HG03378 (cell line): ENCODE results near the gene SLC9C1.

Experiments used
- ATAC-seq: cut with Tn5 transposase; IDR thresholded peaks from one replicate; pipeline ENCODE4 v1.9.1; 2021; ENCODE audit warnings: mild to moderate bottlenecking, moderate library complexity; ENCODE audit not compliant: unreplicated experiment

The SLC9C1 gene

GRCh38 chr3:112115806-112116383 lies 178.1 kb downstream of the SLC9C1 start:
- ATAC-seq, result no peak

GRCh38 chr3:112115161-112115739 lies 178.8 kb downstream of the SLC9C1 start:
- peak; percentile 47 for ATAC-seq

GRCh38 chr3:112114576-112115160 lies 179.3 kb downstream of the SLC9C1 start:
- no peak for ATAC-seq

GRCh38 chr3:112111785-112112402 lies 182.1 kb downstream of the SLC9C1 start:
- ATAC-seq, result peak; percentile 63

- ATAC-seq, result no peak
Observed at GRCh38 chr3:112109322-112109721, 184.7 kb downstream of the SLC9C1 start.

- no peak for ATAC-seq
Observed at GRCh38 chr3:112104774-112105173, 189.2 kb downstream of the SLC9C1 start.

- no peak for ATAC-seq
Observed at GRCh38 chr3:112101916-112102315, 192.1 kb downstream of the SLC9C1 start.

GRCh38 chr3:112097378-112097777 lies 196.6 kb downstream of the SLC9C1 start:
- no peak for ATAC-seq

GRCh38 chr3:112096176-112096575 lies 197.8 kb downstream of the SLC9C1 start:
- no peak for ATAC-seq

- ATAC-seq, result no peak
Observed at GRCh38 chr3:112095731-112096130, 198.3 kb downstream of the SLC9C1 start.

- no peak for ATAC-seq
Observed at GRCh38 chr3:112093180-112093522, 200.9 kb downstream of the SLC9C1 start.

- ATAC-seq, result peak; percentile 49
Observed at GRCh38 chr3:112092496-112093179, 201.4 kb downstream of the SLC9C1 start.

- ATAC-seq, result no peak
Observed at GRCh38 chr3:112090887-112091586, 203.0 kb downstream of the SLC9C1 start.
